HG03108 (cell line): Measurements from ENCODE around the gene CPNE2.
A peak's percentile ranks its signal among the peaks of the same experiment; 100 is the strongest.
"Not testable (repeated sequence)": the region's sequence is repeated elsewhere in the genome, so short reads cannot be mapped to it uniquely, and the experiment has no call there.

Experiments used
- ATAC-seq: cut with Tn5 transposase; IDR thresholded peaks from one replicate; pipeline ENCODE4 v1.9.1; 2021; ENCODE audit warnings: moderate library complexity; ENCODE audit not compliant: unreplicated experiment

Gene CPNE2

DNA sequence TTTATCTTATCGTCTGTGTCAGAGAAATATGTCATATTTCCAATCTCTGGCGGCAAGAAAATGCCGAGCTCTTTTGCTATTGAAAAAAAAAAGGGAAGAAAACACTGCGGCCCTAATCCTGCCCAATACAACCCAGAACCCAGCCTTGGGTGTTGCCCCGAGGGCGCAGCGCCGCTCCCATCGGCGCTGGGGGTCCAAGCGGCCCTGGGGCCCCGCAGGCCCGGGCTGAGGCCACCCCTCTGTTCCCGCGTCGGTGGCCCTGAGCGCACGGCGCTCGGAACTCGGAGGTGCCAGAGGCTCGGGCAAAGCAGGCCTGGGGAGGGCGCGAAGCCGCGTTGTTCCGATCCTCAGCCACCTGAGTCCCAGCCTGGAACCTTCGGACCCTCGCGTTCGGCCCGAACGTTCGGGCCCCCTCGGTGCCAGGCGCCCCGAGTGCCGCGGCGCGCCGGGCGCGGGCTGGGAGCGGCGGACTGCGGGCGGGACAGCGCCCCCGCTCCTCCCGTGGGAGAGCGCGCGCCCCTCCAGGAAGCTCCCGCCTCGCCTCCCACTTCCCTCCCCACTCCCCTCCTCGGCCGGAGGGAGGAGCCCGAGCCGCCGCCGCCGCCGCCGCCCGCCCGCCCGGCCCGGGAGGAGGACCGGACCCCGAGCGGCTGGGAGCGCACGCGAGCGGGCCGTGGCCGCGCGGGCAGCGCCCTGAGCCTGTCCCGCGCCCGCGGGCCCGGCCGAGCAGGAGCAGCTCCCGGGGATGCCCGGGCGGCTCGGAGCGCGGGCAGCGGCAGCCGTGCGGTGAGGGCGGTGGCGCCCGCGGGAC is at the start of gene CPNE2:
CPNE2 (plus strand) TSS at position 609 of the 811 bp plus-strand sequence. CDS start 18,160 bp downstream, outside the sequence.
- ATAC-seq = no peak

DNA sequence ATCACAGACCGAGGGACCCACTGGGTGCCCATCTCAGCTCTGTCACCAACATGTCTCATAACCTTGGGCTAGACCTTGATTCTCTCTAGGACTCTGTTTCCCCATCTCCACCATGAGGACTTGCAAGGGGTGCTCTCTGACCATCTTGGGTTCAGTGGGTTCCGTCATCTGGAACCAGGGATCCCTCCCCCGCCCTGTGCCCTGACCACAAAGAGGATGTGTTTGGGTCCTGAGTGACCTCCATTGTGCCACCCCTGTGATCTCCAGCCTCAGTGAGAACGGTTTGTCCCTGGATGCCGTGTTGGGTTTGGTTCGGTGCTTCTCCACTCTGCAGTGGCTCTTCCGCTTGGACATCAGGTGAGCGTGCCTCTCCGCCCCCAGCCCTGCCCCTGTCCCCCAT is 49.1 kb upstream of the CPNE2 start:
- no peak for ATAC-seq

DNA sequence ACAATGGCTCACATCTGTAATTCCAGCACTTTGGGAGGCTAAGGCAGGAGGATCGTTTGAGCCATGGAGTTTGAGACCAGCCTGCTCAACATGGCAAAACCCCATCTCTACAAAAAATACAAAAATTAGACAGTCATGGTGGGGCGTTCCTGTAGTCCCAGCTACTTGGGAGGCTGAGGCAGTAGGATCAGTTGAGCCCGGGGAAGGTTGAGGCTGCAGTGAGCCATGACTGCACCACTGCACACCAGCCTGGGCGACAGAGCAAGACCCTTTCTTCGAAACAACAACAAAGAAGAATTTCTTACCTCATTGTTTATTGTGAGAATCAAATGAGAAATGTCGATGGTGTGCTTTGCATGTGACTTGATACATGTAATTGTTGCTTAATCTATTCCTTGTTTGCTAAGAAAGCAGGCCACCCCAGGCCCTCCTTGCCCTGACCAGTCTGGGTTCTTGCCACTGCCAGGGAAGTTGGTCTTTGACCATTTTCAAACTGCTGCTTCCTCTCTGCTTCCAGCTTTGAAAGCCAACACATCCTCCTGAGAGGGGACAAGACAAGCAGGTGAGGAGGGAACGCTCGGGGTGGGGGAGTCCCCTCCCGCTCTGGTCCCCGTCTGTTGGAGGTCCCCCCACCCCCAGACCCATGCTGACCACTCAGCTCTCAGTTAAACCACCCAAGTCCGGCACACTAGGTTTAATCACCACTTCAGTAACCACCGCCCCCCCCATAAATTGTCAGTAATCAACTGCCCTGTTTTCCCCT is 47.3 kb upstream of the CPNE2 start:
- ATAC-seq = no peak

DNA sequence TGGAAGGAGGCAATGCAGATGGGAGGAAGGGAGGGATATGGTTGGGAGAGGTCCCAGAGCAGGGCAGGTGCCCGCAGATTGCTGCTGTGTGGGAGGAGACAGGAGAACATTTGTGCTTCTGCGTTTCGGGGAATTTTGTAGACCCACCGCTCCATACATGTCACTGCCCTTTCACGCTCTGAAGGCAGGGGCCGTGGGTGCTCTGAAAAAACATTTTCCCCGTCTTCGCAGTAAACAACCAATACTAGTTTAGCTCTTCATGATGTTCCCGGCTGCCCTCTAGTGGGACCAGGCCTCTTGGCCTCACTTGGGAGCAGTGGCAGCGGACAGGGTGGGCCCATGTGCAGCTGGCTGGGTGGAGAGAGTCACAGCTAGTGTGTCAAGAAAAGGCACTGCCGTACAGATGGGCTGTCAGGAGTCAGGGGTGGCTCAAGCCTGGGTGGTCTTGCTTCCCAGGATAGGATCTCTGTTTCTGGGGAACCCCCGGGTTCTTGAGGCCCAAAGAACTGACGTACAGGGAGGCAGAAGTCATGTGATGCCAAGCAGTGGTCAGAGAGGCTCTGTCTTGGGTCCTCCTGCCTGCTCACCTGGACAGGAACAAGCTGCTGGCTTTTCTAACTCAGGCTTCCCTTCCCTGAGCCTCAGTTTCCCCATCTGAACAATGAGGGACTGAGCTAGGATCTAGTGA is 46.5 kb upstream of the CPNE2 start:
- no peak for ATAC-seq

DNA sequence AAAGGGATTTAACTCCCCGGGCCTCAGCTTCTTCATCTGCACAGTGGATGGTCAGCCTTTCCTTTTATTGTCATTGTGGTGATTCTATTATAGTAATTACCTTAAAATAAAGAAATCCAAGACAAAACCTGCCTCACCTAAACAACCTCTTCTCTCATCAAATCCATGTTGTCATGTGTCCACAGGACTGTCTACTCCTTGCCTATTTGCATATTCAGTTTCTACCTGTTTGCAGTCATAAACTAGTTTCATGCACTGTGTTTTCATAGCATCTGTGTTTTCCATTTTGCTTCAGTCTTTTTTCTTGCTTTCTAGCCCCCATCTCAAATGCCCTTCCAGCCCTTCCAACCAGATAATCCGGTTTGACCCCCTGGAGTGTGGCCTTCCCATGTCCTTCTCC is 44.3 kb upstream of the CPNE2 start:
- ATAC-seq = no peak

DNA sequence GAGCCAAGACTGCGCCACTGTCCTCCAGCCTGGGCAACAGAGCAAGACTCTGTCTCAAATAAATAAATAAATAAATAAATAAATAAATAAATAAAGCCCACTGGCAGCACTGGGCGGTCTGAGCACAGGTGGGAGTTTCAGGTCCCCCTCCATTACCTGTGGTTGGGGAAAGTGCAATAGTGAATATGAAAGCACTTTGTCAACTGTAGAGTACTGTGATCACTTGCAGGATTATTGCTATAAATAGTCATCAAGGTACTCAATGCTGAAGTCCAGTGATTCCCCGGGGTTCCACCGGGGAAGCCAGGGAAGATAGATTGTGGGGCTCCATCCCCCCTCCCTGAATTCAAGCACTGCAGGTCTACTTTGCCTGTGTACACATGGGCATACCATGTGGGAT is 42.7 kb upstream of the CPNE2 start:
- ATAC-seq = peak; percentile 54

DNA sequence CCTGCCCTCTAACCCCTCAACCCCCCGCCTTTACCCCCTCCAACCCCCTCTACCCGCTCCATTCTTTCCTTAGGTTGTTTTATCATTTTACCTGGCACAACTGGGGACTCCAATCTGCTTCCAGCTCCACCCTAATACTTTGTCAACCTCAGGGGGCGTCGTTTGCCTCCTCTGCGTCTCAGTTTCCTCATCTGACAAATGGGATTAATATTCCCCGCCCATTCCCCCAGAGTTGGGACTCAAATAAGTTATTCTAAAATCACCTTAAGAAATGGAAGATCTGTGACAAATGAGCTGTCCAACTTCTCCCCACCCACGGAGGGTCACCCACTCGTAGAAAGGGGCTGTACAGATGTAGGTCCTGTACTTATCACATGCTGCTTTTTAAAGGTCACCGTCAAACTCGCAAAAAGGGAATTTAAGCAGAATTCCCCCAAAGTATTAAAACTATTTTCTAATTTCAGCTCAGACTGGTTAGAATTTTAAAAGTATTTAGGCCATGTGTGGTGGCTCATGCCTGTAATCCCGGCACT is 40.6 kb upstream of the CPNE2 start:
- ATAC-seq = no peak

DNA sequence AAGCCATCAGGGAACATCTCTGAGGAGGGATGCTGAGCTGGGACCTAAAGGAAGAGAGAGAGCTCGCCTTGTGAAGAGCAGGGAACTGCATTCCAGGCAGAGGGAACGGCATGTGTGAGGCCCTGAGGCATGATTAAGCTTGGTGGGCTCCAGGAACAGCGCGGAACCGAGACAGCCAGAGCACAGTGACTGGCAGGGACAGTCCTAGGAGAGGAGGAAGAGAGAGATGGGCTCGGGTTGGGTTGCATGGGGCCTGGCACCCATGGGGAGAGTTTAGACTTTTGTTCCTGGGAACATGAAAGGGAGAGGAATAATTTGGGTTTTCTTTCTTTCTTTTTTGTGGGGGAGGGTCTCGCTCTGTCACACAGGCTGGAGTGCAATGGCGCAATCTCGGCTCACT is 39.2 kb upstream of the CPNE2 start:
- no peak for ATAC-seq

DNA sequence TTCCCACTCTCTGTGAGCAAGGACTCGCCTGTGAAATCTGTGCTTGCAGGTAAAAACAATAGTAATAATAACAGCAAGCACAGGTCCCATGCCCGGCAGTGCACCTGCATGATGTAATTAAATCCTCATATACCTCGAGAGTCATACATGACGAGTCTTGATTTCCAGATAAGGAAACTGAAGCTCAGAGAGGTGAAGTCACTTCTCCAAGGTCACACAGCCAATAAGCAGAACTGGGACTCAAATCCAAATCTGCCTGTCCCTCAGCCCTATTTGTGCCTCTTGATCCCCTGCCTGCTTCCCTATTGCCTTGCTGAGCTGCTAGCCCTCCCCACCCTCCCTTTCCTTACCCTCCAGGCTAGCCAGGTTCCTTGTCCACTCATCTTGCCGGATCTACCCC is 38.0 kb upstream of the CPNE2 start:
- no peak for ATAC-seq

DNA sequence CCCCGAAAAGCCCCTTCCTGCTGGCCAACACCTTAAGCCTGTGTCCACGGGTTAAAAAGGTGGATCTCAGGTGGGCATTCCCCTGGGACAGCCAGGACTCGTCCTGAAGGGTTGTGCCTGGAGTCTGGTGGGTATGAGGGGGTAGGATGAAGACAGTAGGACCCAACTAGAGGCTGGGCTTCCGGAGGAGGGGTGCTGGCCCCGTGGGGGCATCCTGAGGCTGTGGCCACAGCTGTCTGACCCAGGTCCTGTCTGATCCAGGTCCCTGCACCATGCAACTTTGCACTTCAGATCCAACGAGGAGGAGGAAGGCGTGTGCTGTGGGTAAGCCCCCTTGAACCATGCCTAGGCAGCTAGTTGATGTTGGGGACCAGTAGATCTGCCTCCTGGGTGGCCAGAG is 37.6 kb upstream of the CPNE2 start:
- ATAC-seq = no peak

DNA sequence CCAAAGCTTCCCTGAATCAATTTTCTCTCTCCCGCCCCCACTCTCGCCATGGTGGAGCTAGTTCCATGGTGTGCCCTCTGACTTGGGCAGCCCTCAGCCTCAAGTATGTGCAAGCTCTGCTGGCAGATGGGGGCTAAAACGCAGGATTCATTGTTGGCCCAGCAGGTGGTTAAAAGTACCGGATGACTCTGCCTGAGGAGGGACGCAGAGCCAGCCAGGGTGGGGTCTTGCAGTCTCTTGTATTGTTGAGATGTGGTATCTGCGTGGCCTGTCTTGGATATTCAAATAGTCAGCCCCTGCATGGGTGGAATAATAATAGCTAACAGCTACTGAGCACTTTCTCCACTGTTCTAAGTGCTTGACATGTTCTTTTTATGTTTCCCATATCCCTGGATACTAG is 36.7 kb upstream of the CPNE2 start:
- no peak for ATAC-seq

DNA sequence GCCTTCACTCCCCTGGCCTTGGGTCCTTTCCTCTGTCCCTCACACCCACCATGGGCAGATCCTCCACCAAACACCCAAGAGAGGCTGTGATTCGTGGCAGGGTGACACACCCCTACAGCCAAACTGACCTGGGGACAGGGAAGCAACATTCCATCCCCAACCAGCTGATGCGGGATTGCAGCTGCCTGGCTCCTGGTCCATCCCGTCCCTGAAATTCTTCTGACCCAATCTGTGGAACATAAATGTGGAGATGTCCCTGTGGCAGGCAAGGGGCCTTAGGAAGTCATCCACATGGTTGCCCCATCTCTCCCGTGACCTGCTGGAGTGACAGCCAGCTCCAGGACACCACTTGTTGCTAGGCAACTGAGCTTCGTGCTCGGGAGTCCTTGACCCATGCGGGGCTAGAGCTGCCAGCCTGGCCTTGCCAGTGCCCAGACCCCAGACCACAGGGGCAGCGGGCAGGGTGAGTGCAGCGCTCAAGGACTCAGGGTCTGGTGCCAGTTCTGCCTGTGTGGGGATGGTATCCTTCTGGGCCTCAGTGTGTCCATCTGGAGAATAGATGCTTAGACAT is 34.0 kb upstream of the CPNE2 start:
- ATAC-seq = no peak

DNA sequence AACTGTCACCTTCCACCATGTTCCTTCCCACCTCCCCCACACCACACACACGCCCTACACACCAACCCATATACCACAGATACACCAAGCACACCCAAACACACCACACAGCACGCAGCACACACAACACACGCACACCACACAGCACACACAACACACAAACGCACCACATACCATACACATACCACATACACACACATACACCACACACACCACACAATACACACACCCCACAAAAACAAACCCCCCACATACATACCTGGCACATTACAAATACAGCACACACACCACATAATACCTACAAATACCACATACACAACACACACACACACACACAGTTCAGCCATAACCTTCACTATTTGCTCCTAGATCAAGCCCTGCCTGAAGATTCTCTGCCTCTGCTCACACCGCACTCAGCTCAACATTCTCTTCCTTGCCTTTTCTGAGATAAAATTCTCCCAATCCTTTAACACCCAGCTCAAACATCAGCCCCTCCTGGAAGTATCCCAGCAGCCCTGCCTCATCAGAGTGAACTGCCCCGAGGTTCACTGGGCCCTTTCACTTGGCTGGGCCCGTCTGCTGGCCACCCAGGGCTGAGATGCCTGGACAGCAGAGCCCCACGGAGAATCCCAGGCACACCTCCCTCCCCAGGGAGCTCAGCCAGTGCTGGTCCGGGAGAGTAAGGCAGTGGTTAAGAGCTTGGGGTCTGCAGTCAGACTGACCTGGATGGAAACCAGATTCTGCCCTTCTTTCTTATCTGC is 31.9 kb upstream of the CPNE2 start:
- ATAC-seq = no peak

DNA sequence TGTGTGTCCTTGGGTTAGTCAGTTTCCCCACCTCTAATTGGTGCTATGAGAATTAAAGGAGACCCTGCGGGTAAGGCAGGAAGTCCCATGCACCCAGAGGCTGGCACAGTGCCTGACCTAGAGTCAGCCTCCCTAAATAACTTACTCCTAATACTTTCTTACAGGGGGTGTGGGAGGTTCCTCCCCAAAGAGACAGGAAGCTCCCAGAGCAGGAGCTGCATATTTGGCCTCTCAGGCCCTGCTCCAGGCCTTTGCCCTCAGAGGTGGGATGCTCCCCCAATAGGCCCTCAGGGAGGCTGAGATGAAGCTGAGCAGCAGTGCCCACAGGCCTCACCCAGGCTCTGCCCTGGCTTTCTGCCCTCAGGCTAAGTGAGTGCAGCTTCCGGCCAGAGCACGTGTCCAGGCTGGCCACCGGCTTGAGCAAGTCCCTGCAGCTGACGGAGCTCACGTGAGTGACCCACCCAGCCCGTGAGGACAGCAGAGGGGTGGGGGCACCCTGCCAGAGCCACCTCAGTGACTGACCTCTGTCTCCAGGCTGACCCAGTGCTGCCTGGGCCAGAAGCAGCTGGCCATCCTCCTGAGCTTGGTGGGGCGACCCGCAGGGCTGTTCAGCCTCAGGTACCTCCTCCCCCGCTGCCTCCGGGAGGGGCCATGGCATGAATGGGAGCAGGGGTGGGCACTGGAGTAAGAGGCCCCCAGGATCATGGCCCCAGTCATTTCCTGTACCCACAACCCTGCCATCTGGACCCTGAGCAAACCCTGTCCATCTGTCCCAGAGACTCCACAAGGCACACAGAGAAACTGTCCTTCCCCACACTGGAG is 31.1 kb upstream of the CPNE2 start:
- no peak for ATAC-seq

DNA sequence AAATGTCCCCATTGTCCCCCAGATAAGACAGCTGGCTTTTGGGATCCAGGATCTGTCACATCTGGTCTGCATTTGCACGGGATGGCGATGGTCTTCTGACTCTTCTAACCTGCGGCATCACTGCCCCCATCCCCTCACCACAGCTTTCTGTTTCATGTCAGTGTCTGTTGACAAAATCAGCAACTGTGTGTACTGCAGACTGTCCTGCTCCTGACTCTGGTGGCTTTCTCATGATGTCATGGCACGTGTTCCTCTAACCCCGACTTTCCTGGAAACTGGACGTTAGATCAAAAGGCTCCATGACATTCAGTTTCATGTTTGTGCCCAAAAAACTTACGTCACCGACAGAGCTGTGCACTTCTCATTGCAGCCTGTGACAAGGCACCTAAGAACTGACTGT is 30.1 kb upstream of the CPNE2 start:
- no peak for ATAC-seq

DNA sequence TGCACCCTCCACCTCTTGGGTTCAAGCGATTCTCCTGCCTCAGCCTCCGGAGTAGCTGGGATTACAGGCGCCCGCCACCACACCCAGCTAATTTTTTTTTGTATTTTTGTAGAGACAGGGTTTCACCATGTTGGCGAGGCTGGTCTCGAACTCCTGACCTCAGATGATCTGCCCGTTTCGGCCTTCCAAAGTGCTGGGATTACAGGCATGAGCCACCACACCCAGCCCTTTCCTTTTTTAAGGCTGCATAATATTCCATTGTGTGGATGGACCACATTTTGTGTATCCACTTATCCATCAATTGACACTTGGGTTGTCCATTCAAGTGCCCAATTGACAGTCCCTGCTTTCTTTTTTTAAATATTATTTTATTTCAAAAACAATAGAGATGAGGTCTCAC is 29.2 kb upstream of the CPNE2 start:
- ATAC-seq = not testable (repeated sequence)

DNA sequence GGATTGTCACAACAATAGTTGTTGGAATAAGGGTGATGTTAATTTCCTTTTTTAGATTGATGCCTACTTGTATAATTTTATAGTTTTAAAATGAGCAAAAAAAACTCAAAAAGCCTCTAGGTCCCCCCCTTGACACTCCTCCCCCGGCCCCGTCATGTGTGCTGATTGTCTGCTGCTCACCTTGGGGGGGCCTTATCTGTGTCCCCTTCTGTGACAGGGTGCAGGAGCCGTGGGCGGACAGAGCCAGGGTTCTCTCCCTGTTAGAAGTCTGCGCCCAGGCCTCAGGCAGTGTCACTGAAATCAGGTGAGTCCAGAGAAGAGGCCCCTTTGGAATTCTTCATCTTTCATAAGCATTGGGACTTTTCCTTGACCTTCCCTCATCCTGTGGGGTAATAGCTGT is 27.4 kb upstream of the CPNE2 start:
- no peak for ATAC-seq

DNA sequence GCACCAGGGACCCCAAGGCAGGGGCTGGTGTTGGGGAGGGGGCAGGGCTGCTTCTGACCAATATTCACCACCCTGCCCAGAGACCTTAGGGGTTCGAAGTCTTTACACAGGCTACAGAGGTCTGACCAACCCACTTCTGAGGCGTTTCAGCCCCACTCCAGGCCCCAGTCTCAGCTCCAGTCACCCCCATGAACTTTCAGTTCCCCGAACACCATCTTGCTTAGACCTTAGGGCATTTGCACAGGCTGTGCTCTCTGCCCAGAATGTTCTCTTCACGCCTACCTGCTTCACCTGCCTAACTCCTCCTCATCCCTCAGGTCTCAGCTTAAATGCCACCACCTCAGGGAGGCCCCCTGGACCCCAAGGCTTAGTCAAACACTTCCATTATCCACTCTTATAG is 25.8 kb upstream of the CPNE2 start:
- ATAC-seq = no peak

DNA sequence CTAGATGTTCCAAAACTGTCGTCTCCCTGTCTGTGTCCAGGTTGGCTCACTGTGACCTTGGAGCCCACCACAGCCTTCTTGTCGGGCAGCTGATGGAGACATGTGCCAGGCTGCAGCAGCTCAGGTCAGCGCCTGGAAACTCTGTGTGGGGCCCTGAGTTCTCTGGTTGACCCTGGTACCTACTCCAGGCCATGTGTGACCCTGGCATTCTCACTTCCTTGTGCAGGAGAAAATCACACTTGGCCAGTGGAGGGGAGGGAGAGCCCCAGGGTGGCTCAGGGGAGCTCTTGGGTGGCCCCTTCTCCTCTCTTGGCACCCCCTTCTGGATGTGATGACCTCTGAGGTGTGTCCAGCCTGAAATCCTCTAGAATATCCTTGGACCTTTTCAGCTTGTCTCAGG is 25.0 kb upstream of the CPNE2 start:
- ATAC-seq = no peak

DNA sequence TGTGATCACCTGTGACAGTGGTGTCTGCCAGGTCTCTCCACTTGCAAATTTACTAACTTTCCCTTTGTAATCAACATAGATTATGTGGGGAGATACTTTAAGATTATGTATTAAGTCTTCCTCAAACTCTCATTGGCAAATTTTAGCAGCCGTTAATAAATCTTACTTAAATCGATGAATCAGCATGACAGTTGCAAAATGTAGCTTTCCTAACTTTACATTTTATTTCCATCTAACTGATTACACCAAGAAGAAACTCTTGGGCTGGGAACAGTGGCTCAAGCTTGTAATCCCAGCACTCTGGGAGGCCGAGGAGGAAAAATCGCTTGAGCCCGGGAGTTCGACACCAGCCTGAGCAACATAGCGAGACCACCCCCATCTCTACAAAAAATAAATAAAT is 23.3 kb upstream of the CPNE2 start:
- ATAC-seq = no peak
